Measurements from ENCODE around the gene ZNF423.

GRCh38 chr16:49801290-49801689 is 54.6 kb downstream of the ZNF423 start:
- TF ChIP-seq POLR2A (IDR thresholded peaks at IDR 0.05) (no peak), CTCF (IDR thresholded peaks at IDR 0.05) (no peak), EP300 (IDR thresholded peaks at IDR 0.05) (no peak), POLR2AphosphoS5 (IDR thresholded peaks at IDR 0.05) (no peak)
